ENCODE data around the gene LUC7L3. TPM values are rescaled to one million over a fixed set of nuclear protein-coding genes. Genes with fewer than 3 reads are reported as not detected.

The LUC7L3 gene
- total RNA-seq, 2 donors from 2014 or later: 71.2 to 85.6 TPM

GRCh38 chr17:50697663-50698272, 21.6 kb upstream of the LUC7L3 start:
- intact Hi-C loops (cut with DNase I): loop anchor here (5.0 to 10.0 kb wide), 3 partner anchors 70 to 213 kb away; no protein-coding TSS in a partner anchor
- no peak for ATAC-seq
- 34 to 36% methylated on average over 3 of the region's 3 CpGs for WGBS, 2 donors

DNA sequence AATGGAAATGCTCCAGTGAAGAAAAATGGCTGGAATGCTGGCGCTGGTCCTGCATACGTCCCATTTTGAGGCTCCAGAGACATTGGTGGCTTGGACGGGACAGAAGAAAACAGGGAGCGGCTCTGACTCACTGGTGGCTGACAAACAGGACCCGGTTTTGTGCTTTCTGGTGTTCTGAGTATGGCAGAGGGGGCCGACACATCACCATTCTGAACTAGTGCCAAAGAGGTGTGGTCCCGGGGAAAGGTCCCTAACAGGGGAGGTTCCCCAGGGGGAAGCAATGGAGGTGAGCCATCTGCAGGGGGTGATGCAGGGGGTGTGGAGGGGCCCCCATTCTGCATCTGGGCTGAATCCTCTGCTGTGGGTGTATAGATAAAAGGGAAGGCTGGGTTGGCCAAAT, 20.0 kb upstream of the LUC7L3 start:
- TF ChIP-seq CTCF (IDR thresholded peaks at IDR 0.05) (no peak), POLR2A (IDR thresholded peaks at IDR 0.05) (no peak)
- intact Hi-C loops (cut with DNase I): loop anchor here (5.0 to 10.0 kb wide), 3 partner anchors 72 to 215 kb away; no protein-coding TSS in a partner anchor
- 89 to 94% methylated on average over 7 of the region's 7 CpGs for WGBS, 2 donors
- Histone ChIP-seq H3K4me1 (peaks cover 51% of the 10 kb centered on the region), H3K27me3 (no peaks in the 10 kb centered on the region), H3K4me3 (no peak overlapping the region), H3K9me3 (no peaks in the 10 kb centered on the region), H3K27ac (no peak overlapping the region), H3K36me3 (replicated peaks in 1 of 2; ENCODE audit: insufficient read depth in 1 of 2, low read depth in 2 of 2) (peaks cover 0 to 16% of the 10 kb centered on the region in 2 donors)
- ATAC-seq (no peak), DNase-seq (no peak)

More at GRCh38 chr17:50697663-50698272, 21.6 kb upstream of the LUC7L3 start:
- H3K4me3 ChIP-seq: no peak overlapping the region
- no peak for DNase-seq
- no peaks in the 10 kb centered on the region for H3K27me3 ChIP-seq
- H3K27ac ChIP-seq: peak overlapping the region; percentile 28 to 93 (median 72)
- no peaks in the 10 kb centered on the region for H3K9me3 ChIP-seq
- peaks cover 50% of the 10 kb centered on the region for H3K4me1 ChIP-seq
- no peak for TF ChIP-seq POLR2A (IDR thresholded peaks at IDR 0.05)
- TF ChIP-seq CTCF (IDR thresholded peaks at IDR 0.05): peak in 4 of 7 experiments; percentile 30 to 41 (median 37)
- H3K36me3 ChIP-seq (replicated peaks in 1 of 2; ENCODE audit: insufficient read depth in 1 of 2, low read depth in 2 of 2): peaks cover 0 to 16% of the 10 kb centered on the region in 2 donors

- peak overlapping the region in 2 of 4 donors; percentile 7 to 29 for H3K27ac ChIP-seq
- intact Hi-C loops (cut with DNase I): no loop called here
- WGBS, 2 donors: 58 to 77% methylated on average over 3 of the region's 3 CpGs
- no peaks in the 10 kb centered on the region for H3K9me3 ChIP-seq
- H3K36me3 ChIP-seq (replicated peaks in 1 of 2; ENCODE audit: insufficient read depth in 1 of 2, low read depth in 2 of 2): peaks cover 0 to 9% of the 10 kb centered on the region in 2 donors
- TF ChIP-seq POLR2A (IDR thresholded peaks at IDR 0.05) (no peak), CTCF (IDR thresholded peaks at IDR 0.05) (no peak)
- peaks cover 41% of the 10 kb centered on the region for H3K4me1 ChIP-seq
- H3K27me3 ChIP-seq: no peaks in the 10 kb centered on the region
- DNase-seq (no peak), ATAC-seq (no peak)
- H3K4me3 ChIP-seq: no peak overlapping the region
Measured at GRCh38 chr17:50703162-50703561, 16.2 kb upstream of the LUC7L3 start.

GRCh38 chr17:50707289-50708049, 11.9 kb upstream of the LUC7L3 start, which contains the start of gene ANKRD40:
Gene ANKRD40, minus strand, starts transcription at chr17:50707914. Its CDS starts 260 bp downstream, at chr17:50707654.
- peaks cover 53% of the 10 kb centered on the region for H3K4me1 ChIP-seq

More at GRCh38 chr17:50707289-50708049, 11.9 kb upstream of the LUC7L3 start, which contains the start of gene ANKRD40:
- DNase-seq: peak; percentile 90 to 96 (median 95)
- intact Hi-C loops (cut with DNase I): no loop called here
- Histone ChIP-seq H3K27me3 (no peaks in the 10 kb centered on the region), H3K27ac (peak within 1 kb of the TSS; percentile 93 to 98 (median 96)), H3K36me3 (replicated peaks in 1 of 2; ENCODE audit: insufficient read depth in 1 of 2, low read depth in 2 of 2) (no peaks in the 10 kb centered on the region), H3K4me3 (peak within 1 kb of the TSS; percentile 31 to 48), H3K9me3 (no peaks in the 10 kb centered on the region)
- 0 to 1% methylated on average over 9 to 48 of the region's 74 CpGs for WGBS, 2 donors
- peak in 2 of 7 experiments; percentile 2 to 32 for TF ChIP-seq CTCF (IDR thresholded peaks at IDR 0.05)
- TF ChIP-seq POLR2A (IDR thresholded peaks at IDR 0.05): peak; percentile 54 to 69 (median 69)
- ATAC-seq: peak; percentile 96

All from body of pancreas (tissue), 4 donors.